ENCODE data around the gene ZFYVE28.

Gene ZFYVE28

GRCh38 chr4:2418650-2419571 lies 466 bp upstream of the ZFYVE28 start, which contains the start of gene CFAP99:
Gene CFAP99 (plus strand): TSS chr4:2418955.
- no peak for TF ChIP-seq TAF1 (IDR thresholded peaks at IDR 0.05; ENCODE audit: borderline replicate concordance, insufficient read depth, low read length)
- 0 out of 2 replicates have a peak, but pooled peaks have one; percentile 37 for TF ChIP-seq SIN3A (IDR thresholded peaks at IDR 0.05; ENCODE audit: borderline replicate concordance, insufficient read depth, low read length)

GRCh38 chr4:2417226-2417764 lies 1.1 kb downstream of the ZFYVE28 start:
- TF ChIP-seq POLR2AphosphoS5 (IDR thresholded peaks at IDR 0.05; ENCODE audit: low read depth, low read length) (no peak), SIN3A (IDR thresholded peaks at IDR 0.05; ENCODE audit: borderline replicate concordance, insufficient read depth, low read length) (no peak), REST (IDR thresholded peaks at IDR 0.05; ENCODE audit: insufficient read depth in 1 of 2, low read depth in 2 of 2, low read length in 2 of 2) (no peak), FOXP2 (optimal IDR thresholded peaks at IDR 0.05; ENCODE audit: borderline replicate concordance, extremely low read depth, extremely low read length, insufficient read depth) (no peak), TAF1 (IDR thresholded peaks at IDR 0.05; ENCODE audit: borderline replicate concordance, insufficient read depth, low read length) (no peak)

- no peak for TF ChIP-seq POLR2AphosphoS5 (IDR thresholded peaks at IDR 0.05; ENCODE audit: low read depth, low read length)
- no peak for TF ChIP-seq FOXP2 (optimal IDR thresholded peaks at IDR 0.05; ENCODE audit: borderline replicate concordance, extremely low read depth, extremely low read length, insufficient read depth)
- no peak for TF ChIP-seq SIN3A (IDR thresholded peaks at IDR 0.05; ENCODE audit: borderline replicate concordance, insufficient read depth, low read length)
- no peak for TF ChIP-seq TAF1 (IDR thresholded peaks at IDR 0.05; ENCODE audit: borderline replicate concordance, insufficient read depth, low read length)
- no peak for TF ChIP-seq REST (IDR thresholded peaks at IDR 0.05; ENCODE audit: insufficient read depth in 1 of 2, low read depth in 2 of 2, low read length in 2 of 2)
Observed at GRCh38 chr4:2416564-2417225, 1.8 kb downstream of the ZFYVE28 start.

- TF ChIP-seq TAF1 (IDR thresholded peaks at IDR 0.05; ENCODE audit: borderline replicate concordance, insufficient read depth, low read length) (no peak), REST (IDR thresholded peaks at IDR 0.05; ENCODE audit: insufficient read depth in 1 of 2, low read depth in 2 of 2, low read length in 2 of 2) (no peak), SIN3A (IDR thresholded peaks at IDR 0.05; ENCODE audit: borderline replicate concordance, insufficient read depth, low read length) (no peak), POLR2AphosphoS5 (IDR thresholded peaks at IDR 0.05; ENCODE audit: low read depth, low read length) (no peak), FOXP2 (optimal IDR thresholded peaks at IDR 0.05; ENCODE audit: borderline replicate concordance, extremely low read depth, extremely low read length, insufficient read depth) (no peak)
Observed at GRCh38 chr4:2415881-2416563, 2.4 kb downstream of the ZFYVE28 start.

- no peak for TF ChIP-seq POLR2AphosphoS5 (IDR thresholded peaks at IDR 0.05; ENCODE audit: low read depth, low read length)
- TF ChIP-seq REST (IDR thresholded peaks at IDR 0.05; ENCODE audit: insufficient read depth in 1 of 2, low read depth in 2 of 2, low read length in 2 of 2), result no peak
- no peak for TF ChIP-seq FOXP2 (optimal IDR thresholded peaks at IDR 0.05; ENCODE audit: borderline replicate concordance, extremely low read depth, extremely low read length, insufficient read depth)
- no peak for TF ChIP-seq SIN3A (IDR thresholded peaks at IDR 0.05; ENCODE audit: borderline replicate concordance, insufficient read depth, low read length)
- TF ChIP-seq TAF1 (IDR thresholded peaks at IDR 0.05; ENCODE audit: borderline replicate concordance, insufficient read depth, low read length), result no peak
Observed at GRCh38 chr4:2415213-2415612, 3.2 kb downstream of the ZFYVE28 start.
